Stimulated activated CD8-positive, alpha-beta memory T cell treated with anti-CD3 and anti-CD28 coated beads, Interleukin-12 subunit alpha, Interleukin-12 subunit beta, amount 100 ng/mL, for 1 hour (primary cell): Measurements from ENCODE around the gene SLC48A1.
A peak's percentile ranks its signal among the peaks of the same experiment; 100 is the strongest.

Experiments used
- DNase-seq: peaks from one replicate; pipeline ENCODE4 v3.0.0-alpha.2; 2020; ENCODE audit warnings: low read depth

Gene SLC48A1

GRCh38 chr12:47778881-47779280 lies 5.8 kb downstream of the SLC48A1 start:
- no peak for DNase-seq

GRCh38 chr12:47779301-47779942 lies 6.4 kb downstream of the SLC48A1 start:
- peak; percentile 92 for DNase-seq

GRCh38 chr12:47779943-47780504 lies 7.0 kb downstream of the SLC48A1 start:
- DNase-seq, result no peak

GRCh38 chr12:47781479-47782371 lies 8.7 kb downstream of the SLC48A1 start:
- no peak for DNase-seq

GRCh38 chr12:47782372-47782770 lies 9.3 kb downstream of the SLC48A1 start:
- no peak for DNase-seq

- no peak for DNase-seq
Observed at GRCh38 chr12:47783024-47783755, 10.2 kb downstream of the SLC48A1 start.

GRCh38 chr12:47783821-47784819 lies 11.1 kb downstream of the SLC48A1 start:
- no peak for DNase-seq

GRCh38 chr12:47785036-47785886 lies 12.2 kb downstream of the SLC48A1 start:
- DNase-seq, result no peak

GRCh38 chr12:47785887-47786661 lies 13.0 kb downstream of the SLC48A1 start:
- no peak for DNase-seq

- DNase-seq, result no peak
Observed at GRCh38 chr12:47786662-47787280, 13.7 kb downstream of the SLC48A1 start.

GRCh38 chr12:47787596-47788319 lies 14.7 kb downstream of the SLC48A1 start:
- DNase-seq, result no peak

GRCh38 chr12:47789141-47789540 lies 16.1 kb downstream of the SLC48A1 start:
- DNase-seq, result no peak

GRCh38 chr12:47789712-47790489 lies 16.9 kb downstream of the SLC48A1 start:
- no peak for DNase-seq

- DNase-seq, result no peak
Observed at GRCh38 chr12:47790676-47791350, 17.8 kb downstream of the SLC48A1 start.

GRCh38 chr12:47791351-47791746 lies 18.3 kb downstream of the SLC48A1 start:
- no peak for DNase-seq

- DNase-seq, result no peak
Observed at GRCh38 chr12:47791874-47792273, 18.8 kb downstream of the SLC48A1 start.
